KMS-11 (cell line): ENCODE data around the gene ECD.
A peak's percentile ranks its signal among the peaks of the same experiment; 100 is the strongest.

Source experiments
- H2AFZ ChIP-seq: fragments of 200-600 bp; sonication (generic); 2 replicates; pipeline ENCODE4 v1.6.1; 2016; ENCODE audit warnings: antibody characterized with exemption, mixed run types, low read depth
- H3K27ac ChIP-seq: fragments of 200-600 bp; sonication (generic); 2 replicates; pipeline ENCODE4 v1.6.1; 2016; ENCODE audit warnings: mild to moderate bottlenecking, mixed run types
- H3K27me3 ChIP-seq: fragments of 200-600 bp; sonication (generic); 2 replicates; pipeline ENCODE4 v1.6.1; 2017; ENCODE audit warnings: mild to moderate bottlenecking, low read depth, mixed run types, moderate library complexity; ENCODE audit not compliant: insufficient read depth
- H3K36me3 ChIP-seq: fragments of 200-600 bp; sonication (generic); 2 replicates; pipeline ENCODE4 v1.6.1; 2017; ENCODE audit warnings: mild to moderate bottlenecking, mixed run types; ENCODE audit not compliant: insufficient read depth
- H3K4me1 ChIP-seq: fragments of 200-600 bp; sonication (generic); 2 replicates; pipeline ENCODE4 v1.6.1; 2016; ENCODE audit warnings: mild to moderate bottlenecking, low read depth, mixed run types; ENCODE audit not compliant: poor library complexity, severe bottlenecking
- H3K4me2 ChIP-seq: fragments of 200-600 bp; sonication (generic); 2 replicates; pipeline ENCODE4 v1.7.0; 2016; ENCODE audit warnings: mild to moderate bottlenecking, mixed run types
- H3K4me3 ChIP-seq: fragments of 200-600 bp; sonication (generic); IDR thresholded peaks from 2 replicates; pipeline ENCODE4 v1.6.1; 2017; ENCODE audit warnings: low read depth, low read length, mixed read lengths; ENCODE audit not compliant: insufficient read depth
- H3K79me2 ChIP-seq: fragments of 200-600 bp; sonication (generic); 2 replicates; pipeline ENCODE4 v1.6.1; 2016; ENCODE audit warnings: low read depth, mixed run types; ENCODE audit not compliant: insufficient read depth
- H3K9ac ChIP-seq: fragments of 200-600 bp; sonication (generic); 2 replicates; pipeline ENCODE4 v1.6.1; 2016; ENCODE audit warnings: mild to moderate bottlenecking, mixed run types
- H4K20me1 ChIP-seq: fragments of 200-600 bp; sonication (generic); 2 replicates; pipeline ENCODE4 v1.6.1; 2016; ENCODE audit warnings: mild to moderate bottlenecking, mixed run types; ENCODE audit not compliant: insufficient read depth
- CTCF ChIP-seq: fragments of 200-600 bp; sonication (generic); conservative IDR thresholded peaks from 2 replicates; pipeline ENCODE4 v1.6.1; 2017; ENCODE audit warnings: low read depth, mild to moderate bottlenecking, antibody characterized with exemption, low read length, moderate library complexity, mixed read lengths

ECD gene

GRCh38 chr10:73167458-73167782 lies 388 bp downstream of the ECD start:
- Histone ChIP-seq H3K4me1 (peaks cover 19% of the 10 kb centered on the region), H3K79me2 (peaks cover 31% of the 10 kb centered on the region), H3K27ac (peak overlapping the region; percentile 77), H2AFZ (peak overlapping the region; percentile 92), H3K4me3 (no peak overlapping the region), H3K9ac (peak overlapping the region; percentile 76), H3K4me2 (peak overlapping the region; percentile 76), H3K27me3 (no peaks in the 10 kb centered on the region), H4K20me1 (no peaks in the 10 kb centered on the region), H3K36me3 (no peaks in the 10 kb centered on the region; the same call in 1 of the 2 replicates)
- no peak for TF ChIP-seq CTCF

GRCh38 chr10:73166972-73167371 lies 836 bp downstream of the ECD start:
- Histone ChIP-seq H3K79me2 (peaks cover 35% of the 10 kb centered on the region), H3K4me3 (no peak overlapping the region), H3K4me1 (peaks cover 19% of the 10 kb centered on the region), H3K27ac (0 out of 2 replicates have a peak overlapping the region, but pooled peaks have one; percentile 77), H3K4me2 (peak overlapping the region; percentile 76), H4K20me1 (no peaks in the 10 kb centered on the region), H3K36me3 (no peaks in the 10 kb centered on the region; the same call in 1 of the 2 replicates), H3K9ac (peak overlapping the region; percentile 76; the same call in 1 of the 2 replicates), H2AFZ (no peak overlapping the region), H3K27me3 (no peaks in the 10 kb centered on the region)
- no peak for TF ChIP-seq CTCF

- H3K4me2 ChIP-seq, result no peak overlapping the region
- H3K9ac ChIP-seq, result no peak overlapping the region
- H3K4me3 ChIP-seq, result no peak overlapping the region
- H3K36me3 ChIP-seq, result no peaks in the 10 kb centered on the region; the same call in 1 of the 2 replicates
- no peak overlapping the region for H3K27ac ChIP-seq
- H3K4me1 ChIP-seq, result peaks cover 15% of the 10 kb centered on the region
- no peaks in the 10 kb centered on the region for H3K27me3 ChIP-seq
- peaks cover 51% of the 10 kb centered on the region for H3K79me2 ChIP-seq
- TF ChIP-seq CTCF, result no peak
- H4K20me1 ChIP-seq, result no peaks in the 10 kb centered on the region
- no peak overlapping the region for H2AFZ ChIP-seq
Measured at GRCh38 chr10:73163096-73163495, 4.7 kb downstream of the ECD start.

GRCh38 chr10:73161662-73162061 lies 6.1 kb downstream of the ECD start:
- Histone ChIP-seq H3K9ac (no peak overlapping the region), H2AFZ (no peak overlapping the region), H3K27ac (no peak overlapping the region), H4K20me1 (no peaks in the 10 kb centered on the region), H3K4me1 (peaks cover 10% of the 10 kb centered on the region), H3K4me2 (no peak overlapping the region), H3K27me3 (no peaks in the 10 kb centered on the region), H3K4me3 (no peak overlapping the region), H3K79me2 (peaks cover 40% of the 10 kb centered on the region), H3K36me3 (no peaks in the 10 kb centered on the region; the same call in 1 of the 2 replicates)
- TF ChIP-seq CTCF, result no peak
